ENCODE measurements around the gene LRRC72. TPM values are rescaled to one million over a fixed set of nuclear protein-coding genes. Genes with fewer than 3 reads are reported as not detected.

The LRRC72 gene
- total RNA-seq, 3 donors from 2014 or later = not detected

DNA sequence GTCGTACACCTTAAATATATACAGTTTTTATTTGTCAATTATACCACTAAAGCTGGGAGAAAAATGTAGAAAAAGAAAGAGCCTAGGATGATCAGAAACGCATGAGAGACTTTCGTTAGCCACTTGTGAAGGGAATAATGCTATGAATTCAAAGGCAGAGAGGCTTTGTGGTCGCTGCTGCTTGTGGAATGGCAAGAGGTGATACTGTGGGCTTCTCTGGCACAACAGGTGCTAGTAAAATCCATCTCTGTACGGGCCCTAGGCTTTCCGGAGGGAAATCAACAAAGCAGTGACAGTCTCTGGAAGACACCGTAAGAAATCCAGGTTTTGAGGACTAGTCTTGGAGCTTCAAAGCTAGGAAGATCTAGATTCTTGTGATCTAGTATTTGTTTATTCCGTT is 52.6 kb downstream of the LRRC72 start:
- no peak for DNase-seq (ENCODE audit: low spot score in 2 of 2)
- Histone ChIP-seq H3K27me3 (no peaks in the 10 kb centered on the region), H3K9me3 (no peaks in the 10 kb centered on the region), H3K4me3 (no peak overlapping the region), H3K4me1 (no peaks in the 10 kb centered on the region), H3K36me3 (no peaks in the 10 kb centered on the region), H3K27ac (no peak overlapping the region)
- intact Hi-C loops (cut with DNase I; ENCODE audit: low total_unique reads) = no loop called here
- TF ChIP-seq, protein P1, sequence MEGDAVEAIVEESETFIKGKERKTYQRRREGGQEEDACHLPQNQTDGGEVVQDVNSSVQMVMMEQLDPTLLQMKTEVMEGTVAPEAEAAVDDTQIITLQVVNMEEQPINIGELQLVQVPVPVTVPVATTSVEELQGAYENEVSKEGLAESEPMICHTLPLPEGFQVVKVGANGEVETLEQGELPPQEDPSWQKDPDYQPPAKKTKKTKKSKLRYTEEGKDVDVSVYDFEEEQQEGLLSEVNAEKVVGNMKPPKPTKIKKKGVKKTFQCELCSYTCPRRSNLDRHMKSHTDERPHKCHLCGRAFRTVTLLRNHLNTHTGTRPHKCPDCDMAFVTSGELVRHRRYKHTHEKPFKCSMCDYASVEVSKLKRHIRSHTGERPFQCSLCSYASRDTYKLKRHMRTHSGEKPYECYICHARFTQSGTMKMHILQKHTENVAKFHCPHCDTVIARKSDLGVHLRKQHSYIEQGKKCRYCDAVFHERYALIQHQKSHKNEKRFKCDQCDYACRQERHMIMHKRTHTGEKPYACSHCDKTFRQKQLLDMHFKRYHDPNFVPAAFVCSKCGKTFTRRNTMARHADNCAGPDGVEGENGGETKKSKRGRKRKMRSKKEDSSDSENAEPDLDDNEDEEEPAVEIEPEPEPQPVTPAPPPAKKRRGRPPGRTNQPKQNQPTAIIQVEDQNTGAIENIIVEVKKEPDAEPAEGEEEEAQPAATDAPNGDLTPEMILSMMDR (IDR thresholded peaks at IDR 0.05) = no peak
- TF ChIP-seq POLR2AphosphoS5 (IDR thresholded peaks at IDR 0.05) (no peak), POLR2A (IDR thresholded peaks at IDR 0.05) (no peak)

DNA sequence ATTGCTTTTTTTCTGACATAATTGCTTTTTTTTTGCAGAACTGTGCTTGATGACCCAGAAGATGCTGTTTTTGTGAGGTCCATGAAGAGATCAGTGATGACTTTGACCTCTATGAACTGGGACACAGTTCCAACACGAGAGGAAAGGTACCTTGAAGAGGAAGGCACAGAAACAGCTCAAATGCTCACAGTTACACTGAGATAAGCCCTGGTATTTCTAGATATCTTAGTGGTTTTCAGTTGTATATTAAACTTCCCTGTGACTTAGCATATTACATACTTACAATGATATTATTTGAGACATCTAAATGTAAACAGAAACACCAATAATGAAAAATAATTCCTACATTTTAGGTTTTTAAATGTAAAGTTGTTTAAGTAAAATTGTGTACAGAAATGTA is 54.7 kb downstream of the LRRC72 start:
- DNase-seq (ENCODE audit: low spot score in 2 of 2) = no peak
- no peaks in the 10 kb centered on the region for H3K4me1 ChIP-seq

DNA sequence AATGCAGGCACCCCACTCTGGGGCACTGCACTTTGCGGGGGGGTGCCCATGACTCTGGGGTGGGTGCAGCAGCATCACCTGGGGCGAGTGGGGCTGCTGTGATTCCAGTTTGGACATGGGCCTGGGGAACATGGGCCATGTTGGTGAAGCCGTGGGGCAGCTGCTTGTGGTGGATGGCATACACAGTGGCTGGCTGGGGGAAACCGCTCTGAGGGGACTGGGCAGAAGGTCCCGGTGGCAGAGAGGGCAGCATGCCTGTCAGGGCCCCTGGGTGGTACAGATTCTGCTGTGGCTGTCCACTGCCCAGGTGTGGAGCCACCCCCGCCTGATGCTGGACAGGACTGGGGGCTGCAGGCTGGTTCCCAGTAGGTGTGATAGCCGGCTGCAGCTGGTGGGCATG is 57.2 kb downstream of the LRRC72 start:
- intact Hi-C loops (cut with DNase I; ENCODE audit: low total_unique reads) = no loop called here
- DNase-seq (ENCODE audit: low spot score in 2 of 2) = no peak
- H3K4me3 ChIP-seq = no peak overlapping the region
- H3K9me3 ChIP-seq = no peaks in the 10 kb centered on the region
- no peaks in the 10 kb centered on the region for H3K36me3 ChIP-seq
- H3K27ac ChIP-seq = no peak overlapping the region
- H3K27me3 ChIP-seq = no peaks in the 10 kb centered on the region
- H3K4me1 ChIP-seq = no peaks in the 10 kb centered on the region
- TF ChIP-seq, protein P1 (IDR thresholded peaks at IDR 0.05) = no peak
- no peak for TF ChIP-seq POLR2A (IDR thresholded peaks at IDR 0.05)
- TF ChIP-seq POLR2AphosphoS5 (IDR thresholded peaks at IDR 0.05) = no peak

More for the DNA sequence above, 54.7 kb downstream of the LRRC72 start:
- Histone ChIP-seq H3K27ac (no peak overlapping the region), H3K9me3 (no peaks in the 10 kb centered on the region), H3K4me3 (no peak overlapping the region), H3K36me3 (no peaks in the 10 kb centered on the region), H3K27me3 (no peaks in the 10 kb centered on the region)
- no peak for TF ChIP-seq POLR2AphosphoS5 (IDR thresholded peaks at IDR 0.05)
- no peak for TF ChIP-seq POLR2A (IDR thresholded peaks at IDR 0.05)
- TF ChIP-seq, protein P1 (IDR thresholded peaks at IDR 0.05) = no peak
- intact Hi-C loops (cut with DNase I; ENCODE audit: low total_unique reads) = no loop called here

DNA sequence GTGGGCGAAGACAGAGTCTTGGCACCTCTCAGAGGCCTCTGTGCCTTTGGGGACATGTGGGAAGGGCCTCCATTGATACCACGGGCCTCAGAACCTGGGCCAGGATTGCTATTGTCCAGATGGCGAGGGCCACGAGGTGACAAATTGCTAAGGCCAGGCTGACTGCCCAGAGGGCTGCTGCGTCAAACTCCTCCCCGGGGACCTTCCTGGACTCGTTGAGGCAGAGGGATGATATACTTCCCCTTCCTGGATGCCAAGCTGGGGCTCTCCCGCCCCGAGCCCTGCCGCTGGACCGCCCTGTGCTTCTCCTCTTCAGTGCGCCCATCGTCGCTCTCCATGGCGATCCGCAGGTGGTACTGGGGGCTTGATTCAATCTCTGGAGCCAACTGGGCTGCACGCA is 58.9 kb downstream of the LRRC72 start:
- H3K9me3 ChIP-seq = no peaks in the 10 kb centered on the region
- no peak overlapping the region for H3K4me3 ChIP-seq
- no peaks in the 10 kb centered on the region for H3K27me3 ChIP-seq
- H3K36me3 ChIP-seq = no peaks in the 10 kb centered on the region
- TF ChIP-seq, protein P1 (IDR thresholded peaks at IDR 0.05) = no peak
- TF ChIP-seq POLR2AphosphoS5 (IDR thresholded peaks at IDR 0.05) (no peak), POLR2A (IDR thresholded peaks at IDR 0.05) (no peak)
- no peak overlapping the region for H3K27ac ChIP-seq
- H3K4me1 ChIP-seq = no peaks in the 10 kb centered on the region
- intact Hi-C loops (cut with DNase I; ENCODE audit: low total_unique reads) = no loop called here
- DNase-seq (ENCODE audit: low spot score in 2 of 2) = no peak

DNA sequence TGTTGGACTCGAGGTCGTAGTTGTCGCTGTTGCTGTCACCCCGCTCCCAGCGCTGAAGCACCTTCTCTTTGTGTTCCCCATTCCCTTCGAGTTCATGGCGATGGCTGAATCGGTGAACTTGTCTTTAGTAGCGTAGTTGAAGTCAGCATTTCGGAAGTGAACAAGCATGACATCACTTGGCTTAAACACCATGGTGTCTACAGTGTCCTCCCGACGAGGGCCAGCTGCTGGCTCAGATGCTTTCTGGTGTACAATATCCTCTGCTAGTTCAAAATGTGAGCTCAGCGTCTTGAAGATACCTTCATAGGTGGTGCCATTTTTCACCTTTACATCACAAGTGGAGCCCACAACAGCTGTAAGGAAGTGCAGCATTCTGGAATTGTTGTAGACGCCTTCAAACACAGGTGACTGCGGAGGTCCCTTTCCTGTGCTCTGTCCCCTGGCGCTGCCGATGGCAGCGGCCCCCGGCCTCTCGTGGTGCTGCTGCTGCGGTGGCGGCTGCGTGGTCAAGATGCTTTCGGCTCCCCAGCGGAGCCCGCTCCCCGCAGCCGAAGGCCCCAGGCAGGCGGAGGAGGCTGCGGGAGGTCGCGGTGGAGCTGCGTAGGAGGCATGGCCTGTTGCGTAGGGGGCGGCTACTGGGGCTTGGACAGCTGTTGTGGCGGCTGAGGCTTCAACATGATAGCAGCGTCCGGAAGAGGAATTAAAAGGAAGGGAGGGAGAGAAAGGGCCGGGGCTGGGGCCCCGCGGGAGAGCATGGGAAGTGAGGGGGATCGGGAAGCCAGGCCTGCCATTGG is 59.7 kb downstream of the LRRC72 start:
- H3K4me3 ChIP-seq = no peak overlapping the region
- no peaks in the 10 kb centered on the region for H3K9me3 ChIP-seq
- intact Hi-C loops (cut with DNase I; ENCODE audit: low total_unique reads) = no loop called here
- no peaks in the 10 kb centered on the region for H3K36me3 ChIP-seq
- H3K27me3 ChIP-seq = no peaks in the 10 kb centered on the region
- DNase-seq (ENCODE audit: low spot score in 2 of 2) = no peak
- TF ChIP-seq, protein P1 (IDR thresholded peaks at IDR 0.05) = no peak
- TF ChIP-seq POLR2AphosphoS5 (IDR thresholded peaks at IDR 0.05) (no peak), POLR2A (IDR thresholded peaks at IDR 0.05) (no peak)
- no peak overlapping the region for H3K27ac ChIP-seq
- no peaks in the 10 kb centered on the region for H3K4me1 ChIP-seq

All from breast epithelium (tissue), 4 donors.